ENCODE results near the gene RNASE11.

Gene RNASE11

GRCh38 chr14:20546877-20547276 is 40.9 kb downstream of the RNASE11 start:
- no peak for DNase-seq (ENCODE audit: low read depth in 2 of 2, low spot score in 1 of 2)

- DNase-seq (ENCODE audit: low read depth in 2 of 2, low spot score in 1 of 2) = no peak
These were observed 47.9 kb downstream of the RNASE11 start for GRCh38 chr14:20539906-20540305.

Data from stimulated activated CD8-positive, alpha-beta memory T cell treated with anti-CD3 and anti-CD28 coated beads, Interleukin-4, amount 100 ng/mL, for 1 hour (primary cell).